MM.1S (cell line): ENCODE data around the gene SLC48A1.

ENCODE experiments used
- EZH2 ChIP-seq: fragments of 300-600 bp; sonication (generic); optimal IDR thresholded peaks from 2 replicates; pipeline ENCODE3; 2017; ENCODE audit warnings: low read depth, mild to moderate bottlenecking, antibody characterized with exemption, low read length, mixed read lengths
- EZH2phosphoT487 ChIP-seq: fragments of 300-600 bp; sonication (generic); IDR thresholded peaks from 2 replicates; pipeline ENCODE4 v1.6.1; 2018; ENCODE audit warnings: antibody characterized with exemption, low read length
- TF ChIP-seq, protein P1 (sequence below): fragments of 300-600 bp; sonication (generic); IDR thresholded peaks from 2 replicates; pipeline ENCODE4 v1.5.1; 2016; ENCODE audit warnings: antibody characterized with exemption, low read length, mixed read lengths

DNA sequence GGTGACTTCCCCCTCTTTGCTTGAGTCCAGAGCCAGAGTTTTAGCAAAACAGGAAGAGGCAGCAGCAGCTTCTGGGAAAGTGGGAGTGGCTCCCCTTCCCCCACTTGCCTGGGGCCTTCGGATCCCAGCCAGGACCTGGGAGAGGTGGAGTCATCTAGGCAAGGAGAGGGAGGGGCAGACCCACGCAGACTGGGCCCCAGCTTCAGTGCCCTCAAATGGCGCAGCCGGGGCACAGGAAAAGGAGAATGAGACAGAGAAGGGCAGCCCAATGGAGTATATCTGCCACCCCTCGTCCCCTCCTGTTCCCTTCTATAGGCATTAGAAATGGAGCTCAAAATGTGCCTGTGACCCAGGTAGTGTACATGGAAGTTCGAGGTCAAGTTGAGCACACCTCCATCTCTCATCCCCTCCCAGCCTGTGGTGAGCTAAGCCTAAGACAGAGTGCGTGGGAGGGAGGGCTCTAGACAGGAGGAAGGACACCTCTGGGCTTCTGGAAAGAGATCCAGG lies 56.0 kb downstream of the SLC48A1 start:
- TF ChIP-seq, protein P1, sequence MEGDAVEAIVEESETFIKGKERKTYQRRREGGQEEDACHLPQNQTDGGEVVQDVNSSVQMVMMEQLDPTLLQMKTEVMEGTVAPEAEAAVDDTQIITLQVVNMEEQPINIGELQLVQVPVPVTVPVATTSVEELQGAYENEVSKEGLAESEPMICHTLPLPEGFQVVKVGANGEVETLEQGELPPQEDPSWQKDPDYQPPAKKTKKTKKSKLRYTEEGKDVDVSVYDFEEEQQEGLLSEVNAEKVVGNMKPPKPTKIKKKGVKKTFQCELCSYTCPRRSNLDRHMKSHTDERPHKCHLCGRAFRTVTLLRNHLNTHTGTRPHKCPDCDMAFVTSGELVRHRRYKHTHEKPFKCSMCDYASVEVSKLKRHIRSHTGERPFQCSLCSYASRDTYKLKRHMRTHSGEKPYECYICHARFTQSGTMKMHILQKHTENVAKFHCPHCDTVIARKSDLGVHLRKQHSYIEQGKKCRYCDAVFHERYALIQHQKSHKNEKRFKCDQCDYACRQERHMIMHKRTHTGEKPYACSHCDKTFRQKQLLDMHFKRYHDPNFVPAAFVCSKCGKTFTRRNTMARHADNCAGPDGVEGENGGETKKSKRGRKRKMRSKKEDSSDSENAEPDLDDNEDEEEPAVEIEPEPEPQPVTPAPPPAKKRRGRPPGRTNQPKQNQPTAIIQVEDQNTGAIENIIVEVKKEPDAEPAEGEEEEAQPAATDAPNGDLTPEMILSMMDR, result no peak
- TF ChIP-seq EZH2 (no peak), EZH2phosphoT487 (no peak)
